ENCODE results near the gene RNF115.

RNF115 gene

DNA sequence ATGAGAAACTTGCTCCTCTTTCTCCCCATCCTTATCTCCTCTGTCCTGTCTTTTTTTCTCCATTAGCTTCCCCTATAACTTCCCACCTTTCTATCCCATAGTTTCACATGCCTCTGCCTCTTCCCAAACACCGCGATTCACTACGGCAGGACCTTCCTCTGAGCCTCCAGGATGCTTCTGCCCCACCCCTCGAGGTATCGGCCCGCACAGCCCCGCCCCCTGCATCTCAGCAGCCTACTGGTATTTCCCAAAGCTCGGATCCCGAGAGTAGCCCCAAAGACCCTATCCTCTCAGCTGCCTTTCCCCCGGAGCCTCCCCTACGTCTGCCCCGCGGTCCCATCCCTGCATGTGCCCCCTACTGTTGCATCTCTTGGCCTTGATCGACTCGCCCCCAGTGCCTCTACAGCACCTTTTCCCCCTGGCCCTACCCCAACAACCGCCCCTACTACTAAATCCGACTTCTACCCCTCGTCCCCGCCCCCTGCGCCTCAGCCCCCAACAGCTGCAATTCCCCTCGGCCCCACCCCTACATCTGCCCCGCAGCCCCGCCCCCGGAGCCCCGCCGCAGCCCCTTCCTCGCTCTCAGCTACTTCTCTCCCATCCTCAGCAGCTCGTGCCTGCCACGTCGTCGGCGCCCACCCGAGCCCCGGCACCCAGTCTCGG is 34.5 kb upstream of the RNF115 start:
- Histone ChIP-seq H3K79me2 (ENCODE audit: insufficient read depth, low read length) (no peaks in the 10 kb centered on the region), H3K36me3 (ENCODE audit: low read length) (no peaks in the 10 kb centered on the region), H3K4me3 (ENCODE audit: insufficient read depth, low read length, poor library complexity, severe bottlenecking) (peak overlapping the region; percentile 75), H4K20me1 (ENCODE audit: low read depth, low read length) (no peaks in the 10 kb centered on the region), H3K9ac (ENCODE audit: low read length) (peak overlapping the region; percentile 59), H3K4me2 (ENCODE audit: low read depth, low read length, poor library complexity, severe bottlenecking) (peak overlapping the region; percentile 61), H3K27ac (ENCODE audit: low read depth, low read length) (peak overlapping the region; percentile 41; the same call in 1 of the 2 replicates), H3K27me3 (ENCODE audit: low read length) (no peaks in the 10 kb centered on the region), H3K9me3 (ENCODE audit: insufficient read depth, low read length) (no peaks in the 10 kb centered on the region), H3F3A (ENCODE audit: insufficient read depth) (0 out of 2 replicates have a peak, but pooled peaks cover 5% of the 10 kb centered on the region), H3K9me2 (replicated peaks; ENCODE audit: insufficient read depth, low read length) (no peaks in the 10 kb centered on the region), H2AFZ (ENCODE audit: low read depth, low read length, severe bottlenecking) (peak overlapping the region; percentile 89)
- TF ChIP-seq, protein P1, sequence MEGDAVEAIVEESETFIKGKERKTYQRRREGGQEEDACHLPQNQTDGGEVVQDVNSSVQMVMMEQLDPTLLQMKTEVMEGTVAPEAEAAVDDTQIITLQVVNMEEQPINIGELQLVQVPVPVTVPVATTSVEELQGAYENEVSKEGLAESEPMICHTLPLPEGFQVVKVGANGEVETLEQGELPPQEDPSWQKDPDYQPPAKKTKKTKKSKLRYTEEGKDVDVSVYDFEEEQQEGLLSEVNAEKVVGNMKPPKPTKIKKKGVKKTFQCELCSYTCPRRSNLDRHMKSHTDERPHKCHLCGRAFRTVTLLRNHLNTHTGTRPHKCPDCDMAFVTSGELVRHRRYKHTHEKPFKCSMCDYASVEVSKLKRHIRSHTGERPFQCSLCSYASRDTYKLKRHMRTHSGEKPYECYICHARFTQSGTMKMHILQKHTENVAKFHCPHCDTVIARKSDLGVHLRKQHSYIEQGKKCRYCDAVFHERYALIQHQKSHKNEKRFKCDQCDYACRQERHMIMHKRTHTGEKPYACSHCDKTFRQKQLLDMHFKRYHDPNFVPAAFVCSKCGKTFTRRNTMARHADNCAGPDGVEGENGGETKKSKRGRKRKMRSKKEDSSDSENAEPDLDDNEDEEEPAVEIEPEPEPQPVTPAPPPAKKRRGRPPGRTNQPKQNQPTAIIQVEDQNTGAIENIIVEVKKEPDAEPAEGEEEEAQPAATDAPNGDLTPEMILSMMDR (IDR thresholded peaks at IDR 0.05; ENCODE audit: insufficient read depth, low read length, poor library complexity, severe bottlenecking) = no peak
- TF ChIP-seq EZH2phosphoT487 (conservative IDR thresholded peaks at IDR 0.05; ENCODE audit: low read length) = no peak

DNA sequence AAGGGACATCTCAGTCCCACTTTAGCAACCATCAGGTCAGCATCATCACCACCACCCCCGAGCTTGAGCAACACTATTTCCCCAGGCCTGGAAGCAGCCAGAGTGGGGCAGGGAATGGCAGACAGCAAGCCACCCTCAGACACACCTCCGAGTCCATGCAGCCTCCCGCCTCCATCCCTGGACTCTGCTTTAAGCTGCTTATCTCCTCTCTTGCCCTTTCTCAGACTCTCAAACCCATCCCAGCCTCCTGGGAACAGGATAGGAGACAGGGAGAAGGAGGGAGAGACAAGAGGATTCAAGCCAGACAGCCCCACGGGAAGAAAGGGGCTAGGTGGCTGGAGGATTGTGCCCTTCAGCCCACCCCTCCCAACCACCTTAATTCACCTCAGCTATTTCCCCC is 33.3 kb upstream of the RNF115 start:
- no peak for TF ChIP-seq EZH2phosphoT487 (conservative IDR thresholded peaks at IDR 0.05; ENCODE audit: low read length)
- TF ChIP-seq, protein P1 (IDR thresholded peaks at IDR 0.05; ENCODE audit: insufficient read depth, low read length, poor library complexity, severe bottlenecking) = no peak
- H3K4me3 ChIP-seq (ENCODE audit: insufficient read depth, low read length, poor library complexity, severe bottlenecking) = no peak overlapping the region
- no peaks in the 10 kb centered on the region for H3K27me3 ChIP-seq (ENCODE audit: low read length)

DNA sequence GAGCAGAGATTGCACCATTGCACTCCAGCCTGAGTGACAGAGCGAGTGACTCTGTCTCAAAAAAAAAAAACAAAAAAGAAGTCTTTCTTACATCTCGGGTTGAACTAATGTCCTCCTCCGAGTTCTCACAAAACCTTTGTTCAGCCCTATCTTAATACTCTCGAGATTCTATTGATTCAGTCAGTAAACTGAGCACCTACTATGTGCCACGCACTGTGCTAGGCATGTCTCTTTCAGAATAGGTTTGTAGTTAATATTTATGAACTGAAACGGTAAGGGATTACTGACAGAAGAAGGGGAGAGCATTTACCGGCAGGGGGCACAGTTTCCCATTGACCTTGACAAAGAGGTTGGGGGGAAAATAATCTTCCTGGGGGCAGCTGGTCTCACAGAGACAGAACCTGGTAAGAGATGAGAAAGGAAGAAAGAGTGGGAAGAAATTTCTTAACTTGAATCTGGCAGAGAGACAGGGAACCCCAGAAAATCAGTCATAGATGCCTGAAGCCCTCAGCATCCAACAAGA is 31.6 kb upstream of the RNF115 start:
- Histone ChIP-seq H3K9me2 (replicated peaks; ENCODE audit: insufficient read depth, low read length) (no peaks in the 10 kb centered on the region), H3K4me3 (ENCODE audit: insufficient read depth, low read length, poor library complexity, severe bottlenecking) (no peak overlapping the region), H3K27ac (ENCODE audit: low read depth, low read length) (no peak overlapping the region), H3K79me2 (ENCODE audit: insufficient read depth, low read length) (no peaks in the 10 kb centered on the region), H3K9me3 (ENCODE audit: insufficient read depth, low read length) (no peaks in the 10 kb centered on the region), H4K20me1 (ENCODE audit: low read depth, low read length) (no peaks in the 10 kb centered on the region), H3K9ac (ENCODE audit: low read length) (no peak overlapping the region), H2AFZ (ENCODE audit: low read depth, low read length, severe bottlenecking) (no peak overlapping the region), H3K36me3 (ENCODE audit: low read length) (no peaks in the 10 kb centered on the region), H3F3A (ENCODE audit: insufficient read depth) (no peaks in the 10 kb centered on the region), H3K4me2 (ENCODE audit: low read depth, low read length, poor library complexity, severe bottlenecking) (no peak overlapping the region), H3K27me3 (ENCODE audit: low read length) (no peaks in the 10 kb centered on the region)
- no peak for TF ChIP-seq EZH2phosphoT487 (conservative IDR thresholded peaks at IDR 0.05; ENCODE audit: low read length)
- TF ChIP-seq, protein P1 (IDR thresholded peaks at IDR 0.05; ENCODE audit: insufficient read depth, low read length, poor library complexity, severe bottlenecking) = peak; percentile 36

More for the DNA sequence above, 33.3 kb upstream of the RNF115 start:
- no peaks in the 10 kb centered on the region for H3K9me3 ChIP-seq (ENCODE audit: insufficient read depth, low read length)
- no peak overlapping the region for H3K4me2 ChIP-seq (ENCODE audit: low read depth, low read length, poor library complexity, severe bottlenecking)
- H3K36me3 ChIP-seq (ENCODE audit: low read length) = no peaks in the 10 kb centered on the region
- H4K20me1 ChIP-seq (ENCODE audit: low read depth, low read length) = no peaks in the 10 kb centered on the region
- no peaks in the 10 kb centered on the region for H3K79me2 ChIP-seq (ENCODE audit: insufficient read depth, low read length)
- H3K9ac ChIP-seq (ENCODE audit: low read length) = no peak overlapping the region
- H2AFZ ChIP-seq (ENCODE audit: low read depth, low read length, severe bottlenecking) = no peak overlapping the region
- no peak overlapping the region for H3K27ac ChIP-seq (ENCODE audit: low read depth, low read length)
- no peaks in the 10 kb centered on the region for H3K9me2 ChIP-seq (replicated peaks; ENCODE audit: insufficient read depth, low read length)
- 0 out of 2 replicates have a peak, but pooled peaks cover 5% of the 10 kb centered on the region for H3F3A ChIP-seq (ENCODE audit: insufficient read depth)

All from SU-DHL-6 (cell line).